ENCODE data around the gene SCYL3. TPM values are rescaled to one million over a fixed set of nuclear protein-coding genes. Genes with fewer than 3 reads are reported as not detected.

SCYL3 gene
- total and polyA plus RNA-seq, 2 donors (not counting 1 experiment from before 2014, with no cell fraction given), result 7.2 to 11.7 TPM

- Histone ChIP-seq H3K4me2 (ENCODE audit: extremely low read depth, insufficient read depth, low read length) (no peak overlapping the region), H3K4me1 (ENCODE audit: control insufficient read depth, extremely low read depth, insufficient read depth, low read length) (no peaks in the 10 kb centered on the region)
Measured at GRCh38 chr1:169901115-169901514, 7.4 kb upstream of the SCYL3 start.

DNA sequence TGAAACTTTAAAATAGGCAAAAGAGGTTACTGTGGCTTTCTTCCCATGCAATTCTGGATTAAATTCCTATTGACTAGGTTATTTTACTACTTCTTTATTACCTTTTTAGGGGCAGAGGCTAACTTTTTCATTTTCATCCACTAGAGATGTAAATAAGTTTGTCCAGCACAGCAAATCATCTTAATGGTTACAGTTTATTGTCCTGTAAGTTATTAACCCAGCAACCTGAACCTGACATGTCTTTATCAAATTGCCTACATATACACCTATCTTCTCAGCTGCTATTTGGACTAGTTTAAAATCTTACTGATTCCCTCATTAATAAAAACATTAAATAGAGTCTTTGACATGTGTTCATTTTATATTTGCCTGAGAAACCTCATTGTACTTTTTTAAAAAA lies 6.9 kb upstream of the SCYL3 start:
- Histone ChIP-seq H3K9ac (ENCODE audit: insufficient read depth, low read length) (no peak overlapping the region), H3K36me3 (ENCODE audit: control insufficient read depth, insufficient read depth, low read length) (no peaks in the 10 kb centered on the region), H3K79me2 (ENCODE audit: control insufficient read depth, insufficient read depth, low read length) (no peaks in the 10 kb centered on the region), H3K4me3 (replicated peaks in 1 of 4; ENCODE audit: control extremely low read depth in 1 of 4, insufficient read depth in 1 of 4, low read depth in 3 of 4, low read length in 4 of 4) (no peak overlapping the region), H3K27me3 (ENCODE audit: control insufficient read depth, insufficient read depth, low read length) (peaks cover 6% of the 10 kb centered on the region), H3K27ac (ENCODE audit: insufficient read depth, low read length) (no peak overlapping the region), H4K20me1 (ENCODE audit: control insufficient read depth, extremely low read depth, insufficient read depth, low read length) (no peaks in the 10 kb centered on the region), H3K9me3 (ENCODE audit: control insufficient read depth, insufficient read depth, low read depth, low read length) (no peaks in the 10 kb centered on the region), H3K4me1 (ENCODE audit: control insufficient read depth, extremely low read depth, insufficient read depth, low read length) (no peaks in the 10 kb centered on the region), H2AFZ (ENCODE audit: low read length) (no peak overlapping the region), H3K4me2 (ENCODE audit: extremely low read depth, insufficient read depth, low read length) (no peak overlapping the region)
- DNase-seq (ENCODE audit: low read depth in 2 of 2), result no peak
- TF ChIP-seq, protein P1, sequence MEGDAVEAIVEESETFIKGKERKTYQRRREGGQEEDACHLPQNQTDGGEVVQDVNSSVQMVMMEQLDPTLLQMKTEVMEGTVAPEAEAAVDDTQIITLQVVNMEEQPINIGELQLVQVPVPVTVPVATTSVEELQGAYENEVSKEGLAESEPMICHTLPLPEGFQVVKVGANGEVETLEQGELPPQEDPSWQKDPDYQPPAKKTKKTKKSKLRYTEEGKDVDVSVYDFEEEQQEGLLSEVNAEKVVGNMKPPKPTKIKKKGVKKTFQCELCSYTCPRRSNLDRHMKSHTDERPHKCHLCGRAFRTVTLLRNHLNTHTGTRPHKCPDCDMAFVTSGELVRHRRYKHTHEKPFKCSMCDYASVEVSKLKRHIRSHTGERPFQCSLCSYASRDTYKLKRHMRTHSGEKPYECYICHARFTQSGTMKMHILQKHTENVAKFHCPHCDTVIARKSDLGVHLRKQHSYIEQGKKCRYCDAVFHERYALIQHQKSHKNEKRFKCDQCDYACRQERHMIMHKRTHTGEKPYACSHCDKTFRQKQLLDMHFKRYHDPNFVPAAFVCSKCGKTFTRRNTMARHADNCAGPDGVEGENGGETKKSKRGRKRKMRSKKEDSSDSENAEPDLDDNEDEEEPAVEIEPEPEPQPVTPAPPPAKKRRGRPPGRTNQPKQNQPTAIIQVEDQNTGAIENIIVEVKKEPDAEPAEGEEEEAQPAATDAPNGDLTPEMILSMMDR (conservative IDR thresholded peaks at IDR 0.05 in 1 of 2, IDR thresholded peaks at IDR 0.05 in 1 of 2; ENCODE audit: low read depth in 1 of 2, low read length in 2 of 2), result no peak
- TF ChIP-seq EZH2 (IDR thresholded peaks at IDR 0.05; ENCODE audit: low read length, missing control alignments), result no peak

More at GRCh38 chr1:169901115-169901514, 7.4 kb upstream of the SCYL3 start:
- Histone ChIP-seq H3K27ac (ENCODE audit: insufficient read depth, low read length) (no peak overlapping the region), H2AFZ (ENCODE audit: low read length) (no peak overlapping the region), H4K20me1 (ENCODE audit: control insufficient read depth, extremely low read depth, insufficient read depth, low read length) (no peaks in the 10 kb centered on the region), H3K36me3 (ENCODE audit: control insufficient read depth, insufficient read depth, low read length) (no peaks in the 10 kb centered on the region), H3K79me2 (ENCODE audit: control insufficient read depth, insufficient read depth, low read length) (no peaks in the 10 kb centered on the region), H3K4me3 (replicated peaks in 1 of 4; ENCODE audit: control extremely low read depth in 1 of 4, insufficient read depth in 1 of 4, low read depth in 3 of 4, low read length in 4 of 4) (no peak overlapping the region), H3K9ac (ENCODE audit: insufficient read depth, low read length) (no peak overlapping the region), H3K9me3 (ENCODE audit: control insufficient read depth, insufficient read depth, low read depth, low read length) (no peaks in the 10 kb centered on the region), H3K27me3 (ENCODE audit: control insufficient read depth, insufficient read depth, low read length) (peaks cover 6% of the 10 kb centered on the region)
- DNase-seq (ENCODE audit: low read depth in 2 of 2), result no peak
- TF ChIP-seq, protein P1 (conservative IDR thresholded peaks at IDR 0.05 in 1 of 2, IDR thresholded peaks at IDR 0.05 in 1 of 2; ENCODE audit: low read depth in 1 of 2, low read length in 2 of 2), result no peak
- no peak for TF ChIP-seq EZH2 (IDR thresholded peaks at IDR 0.05; ENCODE audit: low read length, missing control alignments)

- Histone ChIP-seq H3K36me3 (ENCODE audit: control insufficient read depth, insufficient read depth, low read length) (no peaks in the 10 kb centered on the region), H3K79me2 (ENCODE audit: control insufficient read depth, insufficient read depth, low read length) (no peaks in the 10 kb centered on the region), H2AFZ (ENCODE audit: low read length) (no peak overlapping the region), H3K9me3 (ENCODE audit: control insufficient read depth, insufficient read depth, low read depth, low read length) (no peaks in the 10 kb centered on the region), H3K27me3 (ENCODE audit: control insufficient read depth, insufficient read depth, low read length) (peaks cover 6% of the 10 kb centered on the region), H3K27ac (ENCODE audit: insufficient read depth, low read length) (no peak overlapping the region), H3K9ac (ENCODE audit: insufficient read depth, low read length) (no peak overlapping the region), H4K20me1 (ENCODE audit: control insufficient read depth, extremely low read depth, insufficient read depth, low read length) (no peaks in the 10 kb centered on the region), H3K4me1 (ENCODE audit: control insufficient read depth, extremely low read depth, insufficient read depth, low read length) (no peaks in the 10 kb centered on the region), H3K4me2 (ENCODE audit: extremely low read depth, insufficient read depth, low read length) (no peak overlapping the region), H3K4me3 (replicated peaks in 1 of 4; ENCODE audit: control extremely low read depth in 1 of 4, insufficient read depth in 1 of 4, low read depth in 3 of 4, low read length in 4 of 4) (no peak overlapping the region)
- no peak for TF ChIP-seq EZH2 (IDR thresholded peaks at IDR 0.05; ENCODE audit: low read length, missing control alignments)
- TF ChIP-seq, protein P1 (conservative IDR thresholded peaks at IDR 0.05 in 1 of 2, IDR thresholded peaks at IDR 0.05 in 1 of 2; ENCODE audit: low read depth in 1 of 2, low read length in 2 of 2), result no peak
- no peak for DNase-seq (ENCODE audit: low read depth in 2 of 2)
Measured at GRCh38 chr1:169899519-169900217, 6.0 kb upstream of the SCYL3 start.
